Pons (tissue), 1 donor: Measurements from ENCODE around the gene STK33.
A peak's percentile ranks its signal among the peaks of the same experiment; 100 is the strongest.

ENCODE experiments used
- DNase-seq: peaks from one replicate; pipeline ENCODE4 v3.0.0-alpha.2; 2016; ENCODE audit warnings: low spot score

STK33 gene

GRCh38 chr11:8356216-8356615 lies 237.8 kb downstream of the STK33 start:
- no peak for DNase-seq

GRCh38 chr11:8355416-8355742 lies 238.6 kb downstream of the STK33 start:
- DNase-seq = no peak

GRCh38 chr11:8354622-8355415 lies 239.2 kb downstream of the STK33 start:
- peak; percentile 49 for DNase-seq

GRCh38 chr11:8352876-8353505 lies 241.0 kb downstream of the STK33 start:
- peak; percentile 24 for DNase-seq

- DNase-seq = no peak
Measured at GRCh38 chr11:8352103-8352875, 241.7 kb downstream of the STK33 start.

GRCh38 chr11:8351223-8351622 lies 242.8 kb downstream of the STK33 start:
- DNase-seq = no peak

GRCh38 chr11:8347978-8348377 lies 246.1 kb downstream of the STK33 start:
- no peak for DNase-seq

GRCh38 chr11:8346157-8346755 lies 247.8 kb downstream of the STK33 start:
- no peak for DNase-seq

- no peak for DNase-seq
Measured at GRCh38 chr11:8345179-8345578, 248.8 kb downstream of the STK33 start.

GRCh38 chr11:8344346-8344745 lies 249.7 kb downstream of the STK33 start:
- no peak for DNase-seq

- DNase-seq = no peak
Measured at GRCh38 chr11:8342821-8343681, 251.0 kb downstream of the STK33 start.

GRCh38 chr11:8341996-8342395 lies 252.0 kb downstream of the STK33 start:
- no peak for DNase-seq
